Naive thymus-derived CD8-positive, alpha-beta T cell (primary cell): Measurements from ENCODE around the gene PROSER3. TPM values are rescaled to one million over a fixed set of nuclear protein-coding genes. Genes with fewer than 3 reads are reported as not detected.

Experiments used
- ATAC-seq, 2 donors: fragments of 150-1000 bp; cut with Tn5 transposase in 1 of 2; sonication (Bioruptor Pico), chemical (Tn5 transposase) in 1 of 2; 1 replicate in 1 of 2; 2 replicates in 1 of 2; pipeline ENCODE4 v1.10.0; 2021; ENCODE audit warnings: mild to moderate bottlenecking in 2 of 2, moderate library complexity in 2 of 2
- POLR2A ChIA-PET: fragments of 350-600 bp; sonication (Branson Sonifier 250); formaldehyde crosslinking; loops from one replicate; lab custom pipeline; 2021; ENCODE audit warnings: antibody characterized with exemption; lab: Charles Lee
- DNase-seq, 10 donors: peaks; one replicate each; pipeline versions ENCODE4 v3.0.0 to v3.0.0-alpha.2; 2020 to 2022
- H3K27ac Mint-ChIP-seq, 10 donors: one replicate each; pipeline ENCODE4 v1.8.0; 2020 to 2022; ENCODE audit warnings: mild to moderate bottlenecking in 10 of 10, mixed read lengths in 10 of 10, moderate library complexity in 4 of 10, inconsistent platforms in 1 of 10
- H3K27me3 Mint-ChIP-seq, 5 donors: one replicate each; pipeline ENCODE4 v1.8.0; 2021 to 2022; ENCODE audit warnings: mixed read lengths in 5 of 5
- H3K36me3 Mint-ChIP-seq, 3 donors: one replicate each; pipeline ENCODE4 v1.8.0; 2020 to 2022; ENCODE audit warnings: mixed read lengths in 3 of 3, mild to moderate bottlenecking in 2 of 3, inconsistent platforms in 1 of 3
- H3K4me1 Mint-ChIP-seq, 4 donors: one replicate each; pipeline ENCODE4 v1.8.0; 2021 to 2022; ENCODE audit warnings: mixed read lengths in 4 of 4
- H3K4me3 Mint-ChIP-seq, 10 donors: one replicate each; pipeline ENCODE4 v1.8.0; 2020 to 2022; ENCODE audit warnings: mild to moderate bottlenecking in 10 of 10, mixed read lengths in 10 of 10, moderate library complexity in 6 of 10, inconsistent platforms in 1 of 10
- H3K9me3 Mint-ChIP-seq, 9 donors: one replicate each; pipeline ENCODE4 v1.8.0; 2020 to 2022; ENCODE audit warnings: mixed read lengths in 9 of 9, mild to moderate bottlenecking in 3 of 9, inconsistent platforms in 1 of 9, moderate library complexity in 1 of 9
- polyA plus RNA-seq, 3 donors: library from polyadenylated mRNA; unstranded; fragments of 300-500 nt; fragmentation: Illumina TruSeq; gene quantifications; one replicate each; pipeline ENCODE4 v1.2.3, GENCODE V29; 2021
- total RNA-seq, 8 experiments: library from RNA in 2 of 8; stranded (reverse) in 2 of 8; gene quantifications; one replicate each; pipeline ENCODE4 v1.2.3 and lab custom pipeline; 2021 to 2026

Gene PROSER3
- total and polyA plus RNA-seq, 5 experiments from 2014 or later = 3.4 to 43.5 (median 7.4) TPM

GRCh38 chr19:35716801-35717664 is 40.9 kb upstream of the PROSER3 start:
- POLR2A ChIA-PET = interaction anchor here (0.8 to 3.0 kb wide), 5 partner anchors 14 to 31 kb away, joined by 3 to 29 read pairs (median 4); partner anchors contain the start of genes IGFLR1 and LIN37
- H3K4me1 Mint-ChIP-seq = peaks cover 41 to 74% (median 64%) of the 10 kb centered on the region in 4 donors

GRCh38 chr19:35717665-35718344 is 40.2 kb upstream of the PROSER3 start, which contains the start of gene KMT2B:
KMT2B (plus strand) TSS chr19:35718003; CDS start chr19:35718019, 16 bp downstream.
- peaks cover 38 to 72% (median 60%) of the 10 kb centered on the region in 4 donors for H3K4me1 Mint-ChIP-seq
- peak within 1 kb of the TSS; percentile 90 to 99 (median 94) for H3K4me3 Mint-ChIP-seq
- DNase-seq (peak in 1 of 10 donors; percentile 91), ATAC-seq (peak; percentile 31 to 34)
- H3K36me3 Mint-ChIP-seq = peaks cover 0 to 25% (median 0%) of the 10 kb centered on the region in 3 donors
- peak within 1 kb of the TSS; percentile 91 to 97 (median 94) for H3K27ac Mint-ChIP-seq
- POLR2A ChIA-PET = interaction anchor here (0.8 to 3.0 kb wide), 8 partner anchors 10 to 40 kb away, joined by 3 to 29 read pairs (median 4); partner anchors contain the start of genes IGFLR1, LIN37, PROSER3 and PSENEN
- no peaks in the 10 kb centered on the region for H3K9me3 Mint-ChIP-seq
- H3K27me3 Mint-ChIP-seq = no peaks in the 10 kb centered on the region

More at GRCh38 chr19:35716801-35717664, 40.9 kb upstream of the PROSER3 start:
- H3K27ac Mint-ChIP-seq = peak overlapping the region; percentile 89 to 97 (median 94)
- peaks cover 0 to 17% (median 0%) of the 10 kb centered on the region in 3 donors for H3K36me3 Mint-ChIP-seq
- ATAC-seq (peak; percentile 83 to 85), DNase-seq (peak; percentile 73 to 99 (median 96))
- no peaks in the 10 kb centered on the region for H3K27me3 Mint-ChIP-seq
- peak overlapping the region; percentile 89 to 99 (median 94) for H3K4me3 Mint-ChIP-seq
- H3K9me3 Mint-ChIP-seq = no peaks in the 10 kb centered on the region

- Mint-ChIP-seq H3K4me3 (peak overlapping the region; percentile 82 to 92 (median 88)), H3K36me3 (peaks cover 0 to 32% (median 0%) of the 10 kb centered on the region in 3 donors), H3K4me1 (peaks cover 33 to 66% (median 53%) of the 10 kb centered on the region in 4 donors), H3K9me3 (no peaks in the 10 kb centered on the region), H3K27ac (peak overlapping the region; percentile 57 to 94 (median 90)), H3K27me3 (no peaks in the 10 kb centered on the region)
- ATAC-seq = peak in 1 of 2 donors; percentile 0
- POLR2A ChIA-PET = interaction anchor here (0.5 to 4.3 kb wide), 10 partner anchors 10 to 1320 kb away, joined by 3 to 29 read pairs (median 4); partner anchors contain the start of genes IGFLR1, LIN37, PROSER3 and PSENEN
- DNase-seq = peak in 9 of 10 donors; percentile 36 to 72 (median 46)
Measured at GRCh38 chr19:35718345-35719041, 39.5 kb upstream of the PROSER3 start.

- ATAC-seq (no peak), DNase-seq (no peak)
- peak overlapping the region; percentile 82 to 92 (median 88) for H3K4me3 Mint-ChIP-seq
- H3K36me3 Mint-ChIP-seq = peaks cover 0 to 43% (median 6%) of the 10 kb centered on the region in 3 donors
- H3K27me3 Mint-ChIP-seq = no peaks in the 10 kb centered on the region
- POLR2A ChIA-PET = interaction anchor here (0.6 to 4.3 kb wide), 5 partner anchors 20 to 209 kb away, joined by 4 to 29 read pairs (median 6); partner anchors contain the start of genes IGFLR1, PROSER3, PSENEN and U2AF1L4
- H3K9me3 Mint-ChIP-seq = no peaks in the 10 kb centered on the region
- peak overlapping the region in 9 of 10 donors; percentile 71 to 94 (median 90) for H3K27ac Mint-ChIP-seq
- H3K4me1 Mint-ChIP-seq = peaks cover 23 to 59% (median 42%) of the 10 kb centered on the region in 4 donors
Measured at GRCh38 chr19:35719402-35720162, 38.4 kb upstream of the PROSER3 start.

- POLR2A ChIA-PET = interaction anchor here (0.6 to 4.3 kb wide), 3 partner anchors 20 to 209 kb away, joined by 4 to 29 read pairs (median 26); partner anchors contain the start of gene IGFLR1
- DNase-seq (no peak), ATAC-seq (no peak)
- Mint-ChIP-seq H3K9me3 (no peaks in the 10 kb centered on the region), H3K27ac (peak overlapping the region in 5 of 10 donors; percentile 51 to 87 (median 74)), H3K4me1 (peaks cover 19 to 54% (median 38%) of the 10 kb centered on the region in 4 donors), H3K27me3 (no peaks in the 10 kb centered on the region), H3K36me3 (peaks cover 0 to 48% (median 6%) of the 10 kb centered on the region in 3 donors), H3K4me3 (peak overlapping the region in 5 of 10 donors; percentile 38 to 65 (median 58))
Measured at GRCh38 chr19:35720163-35720524, 37.8 kb upstream of the PROSER3 start.

GRCh38 chr19:35720648-35721047 is 37.3 kb upstream of the PROSER3 start:
- H3K4me3 Mint-ChIP-seq = peak overlapping the region in 4 of 10 donors; percentile 15 to 75 (median 20)
- no peak for DNase-seq
- POLR2A ChIA-PET = interaction anchor here (0.9 to 4.3 kb wide), 2 partner anchors 19 to 28 kb away, joined by 3 to 26 read pairs; partner anchors contain the start of gene LIN37
- no peaks in the 10 kb centered on the region for H3K27me3 Mint-ChIP-seq
- no peak for ATAC-seq
- H3K36me3 Mint-ChIP-seq = peaks cover 0 to 54% (median 8%) of the 10 kb centered on the region in 3 donors
- H3K27ac Mint-ChIP-seq = peak overlapping the region in 1 of 10 donors; percentile 74
- H3K9me3 Mint-ChIP-seq = no peaks in the 10 kb centered on the region
- H3K4me1 Mint-ChIP-seq = peaks cover 19 to 49% (median 36%) of the 10 kb centered on the region in 4 donors

GRCh38 chr19:35721374-35721773 is 36.6 kb upstream of the PROSER3 start:
- POLR2A ChIA-PET = interaction anchor here (0.9 to 4.3 kb wide), 3 partner anchors 16 to 27 kb away, joined by 3 to 26 read pairs (median 4); partner anchors contain the start of gene LIN37
- ATAC-seq (no peak), DNase-seq (no peak)
- Mint-ChIP-seq H3K36me3 (peaks cover 0 to 61% (median 13%) of the 10 kb centered on the region in 3 donors), H3K9me3 (no peaks in the 10 kb centered on the region), H3K4me1 (peaks cover 13 to 45% (median 28%) of the 10 kb centered on the region in 4 donors), H3K27ac (peak overlapping the region in 2 of 10 donors; percentile 7 to 59), H3K4me3 (peak overlapping the region in 5 of 10 donors; percentile 2 to 58 (median 33)), H3K27me3 (no peaks in the 10 kb centered on the region)

GRCh38 chr19:35722461-35722860 is 35.5 kb upstream of the PROSER3 start:
- DNase-seq = peak in 1 of 10 donors; percentile 58
- Mint-ChIP-seq H3K27ac (no peak overlapping the region), H3K9me3 (no peaks in the 10 kb centered on the region), H3K4me1 (peaks cover 9 to 40% (median 21%) of the 10 kb centered on the region in 4 donors), H3K27me3 (no peaks in the 10 kb centered on the region), H3K36me3 (peaks cover 0 to 70% (median 13%) of the 10 kb centered on the region in 3 donors), H3K4me3 (peak overlapping the region in 1 of 10 donors; percentile 10)
- ATAC-seq = no peak
- POLR2A ChIA-PET = interaction anchor here (0.7 to 4.3 kb wide), 2 partner anchors 18 to 26 kb away, joined by 3 to 26 read pairs; partner anchors contain the start of gene LIN37

- Mint-ChIP-seq H3K4me1 (peaks cover 9 to 40% (median 20%) of the 10 kb centered on the region in 4 donors), H3K27ac (peak overlapping the region in 1 of 10 donors; percentile 33), H3K9me3 (no peaks in the 10 kb centered on the region), H3K36me3 (peaks cover 0 to 74% (median 13%) of the 10 kb centered on the region in 3 donors), H3K4me3 (no peak overlapping the region), H3K27me3 (no peaks in the 10 kb centered on the region)
- ATAC-seq (no peak), DNase-seq (no peak)
- POLR2A ChIA-PET = interaction anchor here (0.9 kb wide), 1 partner anchor 22 kb away, joined by 5 read pairs; the partner anchor contains the start of gene U2AF1L4
Measured at GRCh38 chr19:35722897-35723296, 35.1 kb upstream of the PROSER3 start.

- ATAC-seq (no peak), DNase-seq (no peak)
- POLR2A ChIA-PET = interaction anchor here (0.9 to 1.8 kb wide), 2 partner anchors 17 to 21 kb away, joined by 5 read pairs; partner anchors contain the start of gene U2AF1L4
- peak overlapping the region in 1 of 10 donors; percentile 14 for H3K4me3 Mint-ChIP-seq
- H3K27me3 Mint-ChIP-seq = no peaks in the 10 kb centered on the region
- peaks cover 11 to 40% (median 20%) of the 10 kb centered on the region in 4 donors for H3K4me1 Mint-ChIP-seq
- no peak overlapping the region for H3K27ac Mint-ChIP-seq
- peaks cover 0 to 81% (median 14%) of the 10 kb centered on the region in 3 donors for H3K36me3 Mint-ChIP-seq
- H3K9me3 Mint-ChIP-seq = no peaks in the 10 kb centered on the region
Measured at GRCh38 chr19:35723671-35724070, 34.3 kb upstream of the PROSER3 start.
